GM12865 (cell line): ENCODE measurements around the gene CAD.
"Not testable (repeated sequence)": the region's sequence is repeated elsewhere in the genome, so short reads cannot be mapped to it uniquely, and the experiment has no call there.

Source experiments
- DNase-seq: peaks from one replicate; pipeline ENCODE4 v3.0.0; 2010; ENCODE audit warnings: low read depth
- H3K4me3 ChIP-seq: 2 replicates; pipeline ENCODE4 v1.5.1; 2011; ENCODE audit warnings: mild to moderate bottlenecking, low read depth, low read length, control low read depth
- TF ChIP-seq, protein P1 (sequence below): IDR thresholded peaks from 2 replicates; pipeline ENCODE4 v1.5.1; 2011; ENCODE audit warnings: low read length, control low read depth, low read depth, inconsistent platforms; ENCODE audit not compliant: insufficient read depth; ENCODE audit errors: missing control alignments

CAD gene

DNA sequence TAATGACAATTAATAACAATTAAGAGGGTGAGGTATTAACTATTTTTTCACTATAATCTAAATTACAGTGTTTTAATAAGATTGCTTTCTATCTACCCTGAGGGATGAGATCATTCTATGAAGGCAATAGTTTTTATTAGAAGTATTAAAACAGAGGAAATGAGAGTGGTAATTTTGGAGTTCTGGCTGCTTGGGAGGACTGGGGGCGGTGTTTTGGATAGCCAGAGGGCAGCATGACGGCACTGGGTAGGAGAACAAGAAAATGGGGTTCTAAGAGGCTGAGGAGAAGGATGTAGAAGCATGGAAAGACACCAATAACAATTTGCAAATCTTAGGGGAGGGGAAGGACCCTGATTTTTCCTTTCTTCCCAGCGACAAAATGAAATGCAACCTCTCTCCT is 53.0 kb downstream of the CAD start:
- no peak overlapping the region for H3K4me3 ChIP-seq
- TF ChIP-seq, protein P1, sequence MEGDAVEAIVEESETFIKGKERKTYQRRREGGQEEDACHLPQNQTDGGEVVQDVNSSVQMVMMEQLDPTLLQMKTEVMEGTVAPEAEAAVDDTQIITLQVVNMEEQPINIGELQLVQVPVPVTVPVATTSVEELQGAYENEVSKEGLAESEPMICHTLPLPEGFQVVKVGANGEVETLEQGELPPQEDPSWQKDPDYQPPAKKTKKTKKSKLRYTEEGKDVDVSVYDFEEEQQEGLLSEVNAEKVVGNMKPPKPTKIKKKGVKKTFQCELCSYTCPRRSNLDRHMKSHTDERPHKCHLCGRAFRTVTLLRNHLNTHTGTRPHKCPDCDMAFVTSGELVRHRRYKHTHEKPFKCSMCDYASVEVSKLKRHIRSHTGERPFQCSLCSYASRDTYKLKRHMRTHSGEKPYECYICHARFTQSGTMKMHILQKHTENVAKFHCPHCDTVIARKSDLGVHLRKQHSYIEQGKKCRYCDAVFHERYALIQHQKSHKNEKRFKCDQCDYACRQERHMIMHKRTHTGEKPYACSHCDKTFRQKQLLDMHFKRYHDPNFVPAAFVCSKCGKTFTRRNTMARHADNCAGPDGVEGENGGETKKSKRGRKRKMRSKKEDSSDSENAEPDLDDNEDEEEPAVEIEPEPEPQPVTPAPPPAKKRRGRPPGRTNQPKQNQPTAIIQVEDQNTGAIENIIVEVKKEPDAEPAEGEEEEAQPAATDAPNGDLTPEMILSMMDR = no peak
- no peak for DNase-seq

DNA sequence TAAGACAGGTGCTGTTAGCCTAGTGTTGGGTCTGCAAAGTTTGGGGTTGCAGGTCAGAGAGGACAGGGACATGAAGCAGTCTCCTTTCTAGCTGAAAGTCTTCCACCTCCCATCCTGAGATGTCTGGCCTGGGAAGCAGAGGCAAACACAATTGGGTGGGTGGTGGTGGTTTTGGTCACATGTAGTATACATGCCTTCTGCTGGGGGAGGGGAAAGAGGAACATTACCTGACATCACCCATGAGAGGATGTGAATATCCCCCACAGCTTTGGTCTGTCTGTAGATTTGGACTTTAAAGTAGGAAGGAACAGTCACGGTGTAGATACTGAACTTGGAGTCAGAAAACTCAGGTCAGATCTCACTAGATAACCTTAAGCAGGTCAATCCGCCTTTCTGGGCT is 53.5 kb downstream of the CAD start:
- H3K4me3 ChIP-seq = no peak overlapping the region
- TF ChIP-seq, protein P1 = no peak
- DNase-seq = no peak

DNA sequence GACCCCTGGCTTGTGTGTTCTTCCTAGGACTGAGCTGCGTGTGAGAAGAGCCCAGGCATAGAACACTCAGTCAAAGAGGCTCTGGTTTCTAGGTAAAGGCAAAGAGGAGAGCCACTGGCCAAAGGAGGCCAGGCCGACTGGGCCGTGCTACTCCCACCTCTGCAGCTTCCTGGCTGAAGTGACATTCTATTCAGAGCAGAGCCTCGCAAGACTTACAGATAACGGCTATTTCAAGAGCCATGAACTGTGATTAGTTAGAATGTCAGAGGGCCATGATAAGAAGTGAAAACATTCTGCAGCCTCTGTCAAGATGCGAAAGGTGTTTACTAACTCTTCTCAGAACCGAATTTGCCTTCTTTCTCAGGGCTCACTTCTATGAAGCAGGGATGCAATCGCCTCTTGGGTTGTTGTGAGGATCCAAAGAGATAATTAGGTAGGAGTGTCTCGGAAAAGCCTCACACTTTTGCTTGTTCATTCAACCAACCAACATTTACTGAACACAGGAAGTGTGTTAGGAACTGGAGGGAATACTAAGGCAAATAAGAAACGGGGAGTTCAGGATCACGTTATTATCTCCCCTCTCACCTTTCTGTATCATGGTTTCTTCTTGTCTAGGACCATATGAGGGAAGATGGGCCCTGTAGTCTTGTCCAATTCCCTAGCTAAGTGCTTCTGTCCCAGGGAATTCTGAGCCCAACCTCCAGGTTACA is 54.6 kb downstream of the CAD start:
- TF ChIP-seq, protein P1 = no peak
- DNase-seq = no peak
- no peak overlapping the region for H3K4me3 ChIP-seq

DNA sequence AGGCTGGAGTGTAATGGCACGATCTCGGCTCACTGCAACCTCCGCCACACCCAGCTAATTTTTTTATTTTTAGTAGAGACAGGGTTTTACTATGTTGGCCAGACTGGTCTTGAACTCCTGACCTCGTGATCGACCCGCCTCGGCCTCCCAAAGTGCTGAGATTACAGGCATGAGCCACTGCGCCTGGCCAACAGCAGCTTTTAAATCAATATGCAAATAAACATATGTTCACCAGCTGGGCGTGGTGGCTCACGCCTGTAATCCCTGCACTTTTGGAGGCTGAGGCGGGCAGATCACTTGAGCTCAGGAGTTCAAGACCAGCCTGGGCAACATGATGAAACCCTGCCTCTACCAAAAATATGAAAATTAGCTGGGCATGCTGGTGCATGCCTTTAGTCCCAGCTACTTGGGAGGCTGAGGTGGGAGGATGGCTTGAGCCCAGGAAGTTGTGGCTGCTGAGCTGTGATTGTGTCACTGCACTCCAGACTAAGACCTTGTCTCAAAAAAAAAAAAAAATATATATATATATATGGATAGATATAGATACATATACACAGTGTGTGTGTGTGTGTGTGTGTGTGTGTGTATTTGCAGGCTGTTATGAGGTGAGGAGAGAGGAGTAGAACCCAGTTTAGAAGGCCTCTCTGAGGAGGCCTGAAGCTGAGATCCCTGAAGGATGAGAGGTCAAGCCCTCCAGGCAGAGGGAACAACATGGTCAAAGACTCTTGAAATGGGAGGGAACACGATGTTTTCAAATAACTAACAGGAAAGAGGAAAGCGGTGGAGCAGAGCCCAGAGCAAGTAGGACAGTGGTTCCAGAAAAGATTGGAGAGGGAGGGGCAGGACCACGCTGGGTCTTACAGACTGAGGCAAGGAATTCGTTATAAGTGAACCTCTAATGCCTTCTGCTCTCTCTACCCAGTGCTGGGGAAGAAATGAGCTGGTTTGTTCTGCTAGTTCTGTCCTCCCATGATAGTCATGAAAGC is 55.7 kb downstream of the CAD start:
- not testable (repeated sequence) for DNase-seq, H3K4me3 ChIP-seq

DNA sequence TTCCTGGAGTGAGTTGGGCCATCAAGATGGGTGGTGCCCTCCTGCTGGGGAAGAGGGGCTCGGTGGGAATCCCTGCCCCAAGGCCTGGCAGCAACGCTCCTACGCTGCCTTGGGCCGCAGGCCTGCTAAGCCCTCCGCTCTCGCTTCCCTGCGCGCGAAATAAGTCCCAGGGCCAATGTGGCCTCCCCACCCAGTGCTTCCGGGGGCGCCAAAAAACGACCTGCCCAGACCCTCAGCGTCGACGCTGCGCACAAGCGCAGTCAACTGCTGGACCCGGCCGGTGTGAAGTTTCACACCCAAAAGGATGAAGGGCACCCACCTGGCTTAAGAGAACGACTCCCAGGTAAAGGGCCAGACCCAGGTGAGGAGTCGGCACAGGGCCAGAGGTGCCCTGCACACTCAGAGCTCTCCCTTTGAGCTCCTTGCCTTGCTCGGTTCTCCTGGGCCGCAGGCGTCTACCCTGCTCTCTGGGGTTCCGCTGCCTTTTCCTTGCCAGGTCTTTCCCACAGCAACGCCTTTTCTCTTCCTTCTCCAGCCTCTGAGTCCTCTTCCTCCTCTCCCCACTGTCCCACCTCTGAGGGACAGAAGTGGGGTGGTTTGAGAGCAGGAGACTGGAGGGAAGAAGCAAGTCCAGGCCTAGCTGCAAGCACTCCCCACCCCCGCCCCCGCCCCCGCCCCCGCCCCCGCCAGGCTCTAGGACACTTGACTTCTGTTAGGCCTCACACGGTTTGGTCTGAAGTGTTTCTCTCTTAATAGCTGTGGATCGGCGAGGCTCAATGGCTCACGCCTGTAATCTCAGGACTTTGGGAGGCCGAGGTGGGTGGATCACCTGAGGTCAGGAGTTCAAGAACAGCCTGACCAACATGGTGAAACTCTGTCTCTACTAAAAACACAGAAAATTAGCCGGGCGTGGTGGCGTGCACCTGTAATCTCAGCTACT is 58.3 kb downstream of the CAD start, which contains the start of gene DNAJC5G:
Gene DNAJC5G (plus strand): TSS at position 223 of the 940 bp plus-strand sequence. CDS start 1,296 bp downstream, outside the sequence.
- no peak within 1 kb of the TSS for H3K4me3 ChIP-seq
- DNase-seq = no peak
- TF ChIP-seq, protein P1 = no peak

DNA sequence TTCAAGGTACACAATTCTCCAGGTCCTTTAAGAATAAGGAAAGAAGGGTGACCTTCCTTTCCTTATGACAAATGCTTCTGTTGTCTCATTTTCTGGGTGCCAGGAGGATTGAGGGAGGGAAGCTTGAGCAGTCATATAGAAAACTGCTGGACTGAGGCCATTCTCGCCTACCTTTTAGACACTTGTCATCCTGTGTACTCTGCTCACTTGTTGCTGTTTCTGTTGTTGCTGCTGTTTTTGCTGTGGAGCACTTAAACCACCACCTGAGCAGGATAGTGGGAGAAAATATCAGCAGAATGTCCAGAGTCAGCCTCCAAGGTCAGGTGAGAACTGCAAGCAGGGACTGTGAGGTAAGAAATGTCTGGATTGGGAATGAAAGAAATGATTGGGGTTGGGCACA is 60.8 kb downstream of the CAD start:
- TF ChIP-seq, protein P1 = no peak
- no peak for DNase-seq
- H3K4me3 ChIP-seq = no peak overlapping the region
